GOT3 (cell line): Measurements from ENCODE around the gene PRB4.
"Not testable (repeated sequence)": the region's sequence is repeated elsewhere in the genome, so short reads cannot be mapped to it uniquely, and the experiment has no call there.

ENCODE experiments used
- DNase-seq: peaks from one replicate; lab custom pipeline; 2025; ENCODE audit warnings: mixed read lengths; lab: John Stamatoyannopoulos, UW

The PRB4 gene

GRCh38 chr12:11310336-11310735 is at the start of gene PRB4:
PRB4 (minus strand) TSS chr12:11310436; CDS start chr12:11310398, 38 bp downstream.
- DNase-seq = no peak

- DNase-seq = not testable (repeated sequence)
These were observed 41.5 kb upstream of the PRB4 start for GRCh38 chr12:11351736-11352135.

GRCh38 chr12:11348439-11348838 is 38.2 kb upstream of the PRB4 start:
- no peak for DNase-seq

- no peak for DNase-seq
These were observed 37.6 kb upstream of the PRB4 start for GRCh38 chr12:11347810-11348209.

GRCh38 chr12:11344500-11344899 is 34.3 kb upstream of the PRB4 start:
- DNase-seq = no peak

GRCh38 chr12:11324426-11324825 is 14.2 kb upstream of the PRB4 start:
- no peak for DNase-seq

- no peak for DNase-seq
These were observed 11.7 kb upstream of the PRB4 start for GRCh38 chr12:11321980-11322379.

- DNase-seq = no peak
These were observed 3.1 kb downstream of the PRB4 start for GRCh38 chr12:11307143-11307542.

- DNase-seq = no peak
These were observed 36.8 kb downstream of the PRB4 start for GRCh38 chr12:11273449-11273848.

- no peak for DNase-seq
These were observed 40.6 kb downstream of the PRB4 start, which contains the start of gene PRB3 for GRCh38 chr12:11269607-11270006. PRB3 (minus strand) TSS chr12:11269707; CDS start chr12:11269669, 38 bp downstream.

- DNase-seq = no peak
These were observed 45.7 kb downstream of the PRB4 start for GRCh38 chr12:11264501-11264900.
